Smooth muscle cell (in vitro differentiated cells): ENCODE data around the gene SIX3. TPM values are rescaled to one million over a fixed set of nuclear protein-coding genes. Genes with fewer than 3 reads are reported as not detected.

Experiments
- DNase-seq: peaks from one replicate; lab custom pipeline; 2025; ENCODE audit not compliant: unreplicated experiment; lab: John Stamatoyannopoulos, UW
- H2AFZ ChIP-seq: fragments of 200-600 bp; sonication (generic); 2 replicates; pipeline ENCODE4 v1.6.0; 2016; ENCODE audit warnings: antibody characterized with exemption, low read depth, mild to moderate bottlenecking
- H3F3A ChIP-seq: fragments of 200-600 bp; sonication (generic); 2 replicates; pipeline ENCODE4 v1.6.0; 2017; ENCODE audit warnings: antibody characterized with exemption, low read depth
- H3K27ac ChIP-seq: fragments of 200-600 bp; sonication (generic); 2 replicates; pipeline ENCODE4 v1.5.1; 2016; ENCODE audit warnings: low read depth, mild to moderate bottlenecking
- H3K27me3 ChIP-seq: fragments of 200-600 bp; sonication (generic); 2 replicates; pipeline ENCODE4 v1.6.1; 2016; ENCODE audit warnings: low read depth, mild to moderate bottlenecking
- H3K36me3 ChIP-seq: fragments of 200-600 bp; sonication (generic); 2 replicates; pipeline ENCODE4 v1.5.1; 2016; ENCODE audit warnings: low read depth
- H3K4me1 ChIP-seq: fragments of 200-600 bp; sonication (generic); 2 replicates; pipeline ENCODE4 v1.5.1; 2016; ENCODE audit warnings: low read depth
- H3K4me2 ChIP-seq: fragments of 200-600 bp; sonication (generic); 2 replicates; pipeline ENCODE4 v1.6.0; 2016; ENCODE audit warnings: mild to moderate bottlenecking
- H3K4me3 ChIP-seq: fragments of 200-600 bp; sonication (generic); 2 replicates; pipeline ENCODE4 v1.5.1; 2016; ENCODE audit warnings: mild to moderate bottlenecking
- H3K79me2 ChIP-seq: fragments of 200-600 bp; sonication (generic); 2 replicates; pipeline ENCODE4 v1.6.0; 2016; ENCODE audit warnings: low read depth, mild to moderate bottlenecking
- H3K9ac ChIP-seq: fragments of 200-600 bp; sonication (generic); 2 replicates; pipeline ENCODE4 v1.6.0; 2016; ENCODE audit warnings: low read depth
- H3K9me3 ChIP-seq: fragments of 200-600 bp; sonication (generic); replicated peaks from 2 replicates; pipeline ENCODE4 v1.5.1; 2016; ENCODE audit warnings: low read depth
- H4K20me1 ChIP-seq: fragments of 200-600 bp; sonication (generic); 2 replicates; pipeline ENCODE4 v1.6.0; 2016; ENCODE audit warnings: low read depth
- WGBS: methylation state at CpG from one replicate; pipeline ENCODE4 v1.1.7; 2016; ENCODE audit warnings: low lambda C conversion rate; 5-methylcytosine and 5-hydroxymethylcytosine counted together
- polyA plus RNA-seq: library from polyadenylated mRNA; unstranded; fragments of >200 nt; fragmentation: Nextera tagmentation; extraction: Ambion mirVana; gene quantifications from 2 replicates; pipeline ENCODE4 v1.2.1, GENCODE V29; 2016
- total RNA-seq: library from RNA; depleted of rRNA; stranded (reverse); fragments of >200 nt; gene quantifications from 2 replicates; pipeline ENCODE4 v1.2.3, GENCODE V29; 2014
- TF ChIP-seq, protein P1 (sequence below): fragments of 200-600 bp; sonication (generic); IDR thresholded peaks from 2 replicates; pipeline ENCODE4 v1.5.1; 2017; ENCODE audit warnings: borderline replicate concordance, mild to moderate bottlenecking, antibody characterized with exemption; ENCODE audit not compliant: insufficient read depth, poor library complexity, severe bottlenecking

SIX3 gene
- total and polyA plus RNA-seq, 2 experiments from 2014 or later, result not detected

DNA sequence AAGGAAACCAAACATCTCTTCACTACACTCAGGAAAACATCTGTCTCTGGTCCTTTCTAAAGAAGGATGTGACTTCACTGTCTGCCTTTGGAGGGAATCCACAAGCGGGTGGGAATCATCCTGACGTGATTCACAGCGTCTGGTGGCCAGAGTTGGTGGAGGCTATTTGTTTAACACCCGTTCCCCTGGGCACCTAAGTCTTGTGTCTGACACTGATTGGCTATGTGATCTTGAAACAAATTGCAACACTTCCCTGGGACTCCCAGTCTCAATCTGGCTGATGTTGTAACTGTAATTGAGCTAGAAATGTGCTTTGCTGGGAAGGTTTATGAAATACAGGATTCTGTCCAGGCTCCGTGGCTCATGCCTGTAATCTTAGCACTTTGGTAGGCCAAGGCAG, 28.8 kb upstream of the SIX3 start:
- no peak for DNase-seq

GRCh38 chr2:44916291-44916690, 25.2 kb upstream of the SIX3 start:
- Histone ChIP-seq H3K4me1 (no peaks in the 10 kb centered on the region), H3K9me3 (no peaks in the 10 kb centered on the region), H3K79me2 (no peaks in the 10 kb centered on the region), H2AFZ (no peak overlapping the region), H3K4me3 (no peak overlapping the region), H3K9ac (no peak overlapping the region), H3F3A (no peaks in the 10 kb centered on the region), H3K4me2 (no peak overlapping the region), H3K27ac (no peak overlapping the region), H3K27me3 (peaks cover 18% of the 10 kb centered on the region), H4K20me1 (no peaks in the 10 kb centered on the region), H3K36me3 (no peaks in the 10 kb centered on the region)
- TF ChIP-seq, protein P1, sequence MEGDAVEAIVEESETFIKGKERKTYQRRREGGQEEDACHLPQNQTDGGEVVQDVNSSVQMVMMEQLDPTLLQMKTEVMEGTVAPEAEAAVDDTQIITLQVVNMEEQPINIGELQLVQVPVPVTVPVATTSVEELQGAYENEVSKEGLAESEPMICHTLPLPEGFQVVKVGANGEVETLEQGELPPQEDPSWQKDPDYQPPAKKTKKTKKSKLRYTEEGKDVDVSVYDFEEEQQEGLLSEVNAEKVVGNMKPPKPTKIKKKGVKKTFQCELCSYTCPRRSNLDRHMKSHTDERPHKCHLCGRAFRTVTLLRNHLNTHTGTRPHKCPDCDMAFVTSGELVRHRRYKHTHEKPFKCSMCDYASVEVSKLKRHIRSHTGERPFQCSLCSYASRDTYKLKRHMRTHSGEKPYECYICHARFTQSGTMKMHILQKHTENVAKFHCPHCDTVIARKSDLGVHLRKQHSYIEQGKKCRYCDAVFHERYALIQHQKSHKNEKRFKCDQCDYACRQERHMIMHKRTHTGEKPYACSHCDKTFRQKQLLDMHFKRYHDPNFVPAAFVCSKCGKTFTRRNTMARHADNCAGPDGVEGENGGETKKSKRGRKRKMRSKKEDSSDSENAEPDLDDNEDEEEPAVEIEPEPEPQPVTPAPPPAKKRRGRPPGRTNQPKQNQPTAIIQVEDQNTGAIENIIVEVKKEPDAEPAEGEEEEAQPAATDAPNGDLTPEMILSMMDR, result no peak
- DNase-seq, result no peak

More for the DNA sequence above, 28.8 kb upstream of the SIX3 start:
- Histone ChIP-seq H3K27ac (no peak overlapping the region), H3K27me3 (no peaks in the 10 kb centered on the region), H3K4me3 (no peak overlapping the region), H3K4me2 (no peak overlapping the region), H3K36me3 (no peaks in the 10 kb centered on the region), H2AFZ (no peak overlapping the region), H3K9me3 (no peaks in the 10 kb centered on the region), H3K4me1 (no peaks in the 10 kb centered on the region), H3K9ac (no peak overlapping the region), H3F3A (no peaks in the 10 kb centered on the region), H4K20me1 (no peaks in the 10 kb centered on the region), H3K79me2 (no peaks in the 10 kb centered on the region)
- TF ChIP-seq, protein P1, result no peak
- 43% methylated on average over 5 of the region's 5 CpGs for WGBS

GRCh38 chr2:44918095-44918775, 23.3 kb upstream of the SIX3 start:
- no peak overlapping the region for H3K4me3 ChIP-seq
- no peaks in the 10 kb centered on the region for H3F3A ChIP-seq
- H3K36me3 ChIP-seq, result no peaks in the 10 kb centered on the region
- no peaks in the 10 kb centered on the region for H3K4me1 ChIP-seq
- no peak overlapping the region for H3K4me2 ChIP-seq
- TF ChIP-seq, protein P1, result no peak
- peaks cover 36% of the 10 kb centered on the region for H3K27me3 ChIP-seq
- no peak overlapping the region for H3K27ac ChIP-seq
- no peaks in the 10 kb centered on the region for H3K79me2 ChIP-seq
- no peaks in the 10 kb centered on the region for H4K20me1 ChIP-seq
- 63% methylated on average over 4 of the region's 4 CpGs for WGBS
- DNase-seq, result no peak
- H3K9ac ChIP-seq, result no peak overlapping the region
- H3K9me3 ChIP-seq, result no peaks in the 10 kb centered on the region
- no peak overlapping the region for H2AFZ ChIP-seq

DNA sequence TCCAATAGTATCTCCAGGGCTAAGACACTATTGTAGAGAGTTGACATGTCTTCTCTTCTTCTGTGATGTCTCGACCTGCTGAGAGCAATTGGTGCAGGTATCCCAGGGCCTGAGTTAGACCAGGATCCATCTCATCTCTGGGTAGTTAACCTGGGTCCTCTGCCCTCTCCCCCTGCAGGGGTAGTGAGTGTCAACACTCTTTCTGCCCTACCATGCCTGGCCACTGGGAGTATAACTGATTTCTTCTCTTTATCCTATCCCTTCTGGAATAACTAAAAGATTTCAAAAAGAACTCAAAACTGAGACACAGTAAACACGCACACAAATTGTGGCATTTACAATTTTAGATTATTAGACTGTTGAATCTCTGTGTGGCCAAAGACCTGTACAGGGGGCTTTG, 20.8 kb upstream of the SIX3 start:
- no peak overlapping the region for H3K9ac ChIP-seq
- peaks cover 13% of the 10 kb centered on the region for H3K4me1 ChIP-seq
- no peak overlapping the region for H3K27ac ChIP-seq
- H3K79me2 ChIP-seq, result no peaks in the 10 kb centered on the region
- H3K9me3 ChIP-seq, result no peaks in the 10 kb centered on the region
- H4K20me1 ChIP-seq, result no peaks in the 10 kb centered on the region
- H3K27me3 ChIP-seq, result peaks cover 61% of the 10 kb centered on the region
- no peak overlapping the region for H3K4me3 ChIP-seq
- no peak overlapping the region for H3K4me2 ChIP-seq
- no peaks in the 10 kb centered on the region for H3F3A ChIP-seq
- DNase-seq, result no peak
- H2AFZ ChIP-seq, result no peak overlapping the region
- 72% methylated on average over 2 of the region's 2 CpGs for WGBS
- H3K36me3 ChIP-seq, result no peaks in the 10 kb centered on the region
- TF ChIP-seq, protein P1, result no peak
